CD14-positive monocyte (primary cell): ENCODE results near the gene CX3CR1. TPM values are rescaled to one million over a fixed set of nuclear protein-coding genes. Genes with fewer than 3 reads are reported as not detected.

Source experiments
- DNase-seq, 3 donors: peaks; one replicate each; pipeline ENCODE4 v3.0.0-alpha.2; 2011 to 2022
- H2AFZ ChIP-seq: 2 replicates; pipeline ENCODE4 v1.6.0; 2012; ENCODE audit warnings: mild to moderate bottlenecking, low read depth, low read length, inconsistent platforms; ENCODE audit not compliant: insufficient read depth, poor library complexity, severe bottlenecking
- H3K27ac ChIP-seq, 2 donors: 1 replicate in 1 of 2; 2 replicates in 1 of 2; pipeline ENCODE4 v1.5.1; 2012 to 2013; ENCODE audit warnings: low read length in 2 of 2, control low read depth in 1 of 2, inconsistent platforms in 1 of 2, low read depth in 1 of 2, mild to moderate bottlenecking in 1 of 2
- H3K27me3 ChIP-seq, 2 donors: one replicate each; pipeline versions ENCODE4 v1.6.0 to v1.6.1; 2011 to 2013; ENCODE audit warnings: low read length in 2 of 2; ENCODE audit not compliant: control insufficient read depth in 2 of 2, insufficient read depth in 2 of 2
- H3K36me3 ChIP-seq, 2 donors: replicated peaks in 1 of 2; 1 replicate in 1 of 2; 2 replicates in 1 of 2; pipeline versions ENCODE4 v1.5.1 to v1.6.1; 2012 to 2013; ENCODE audit warnings: low read length in 2 of 2, control low read depth in 1 of 2, inconsistent platforms in 1 of 2, mild to moderate bottlenecking in 1 of 2; ENCODE audit not compliant: insufficient read depth in 2 of 2, control insufficient read depth in 1 of 2
- H3K4me1 ChIP-seq, 2 donors: 1 replicate in 1 of 2; 2 replicates in 1 of 2; pipeline versions ENCODE4 v1.5.1 to v1.6.1; 2012 to 2013; ENCODE audit warnings: low read length in 2 of 2, control low read depth in 1 of 2, inconsistent platforms in 1 of 2, mild to moderate bottlenecking in 1 of 2, moderate library complexity in 1 of 2; ENCODE audit not compliant: insufficient read depth in 2 of 2, control insufficient read depth in 1 of 2
- H3K4me2 ChIP-seq: replicated peaks from 2 replicates; pipeline ENCODE3; 2012; ENCODE audit warnings: low read length, moderate library complexity, mild to moderate bottlenecking; ENCODE audit not compliant: poor library complexity, severe bottlenecking; ENCODE audit errors: extremely low read depth
- H3K4me3 ChIP-seq, 3 experiments: fragments of 200-600 bp in 1 of 3; sonication (generic) in 1 of 3; replicated peaks in 1 of 3; 1 replicate in 2 of 3; 2 replicates in 1 of 3; pipeline ENCODE4 v1.5.1; 2011 to 2013; ENCODE audit warnings: low read length in 3 of 3, mild to moderate bottlenecking in 3 of 3, control low read depth in 2 of 3, low read depth in 2 of 3, inconsistent platforms in 1 of 3, moderate library complexity in 1 of 3
- H3K79me2 ChIP-seq: 2 replicates; pipeline ENCODE4 v1.6.0; 2012; ENCODE audit warnings: mild to moderate bottlenecking, control low read depth, inconsistent platforms, low read length, moderate library complexity; ENCODE audit not compliant: insufficient read depth
- H3K9ac ChIP-seq: 2 replicates; pipeline ENCODE4 v1.6.0; 2017; ENCODE audit warnings: low read length, mild to moderate bottlenecking; ENCODE audit not compliant: insufficient read depth, poor library complexity, severe bottlenecking
- H3K9me3 ChIP-seq, 2 donors: replicated peaks in 1 of 2; 1 replicate in 1 of 2; 2 replicates in 1 of 2; pipeline versions ENCODE4 v1.5.1 to v1.6.1; 2012 to 2013; ENCODE audit warnings: low read length in 2 of 2, control low read depth in 1 of 2; ENCODE audit not compliant: control insufficient read depth in 1 of 2, insufficient read depth in 1 of 2
- H4K20me1 ChIP-seq: 2 replicates; pipeline ENCODE4 v1.6.0; 2012; ENCODE audit warnings: mild to moderate bottlenecking, low read length, control low read depth, moderate library complexity; ENCODE audit not compliant: insufficient read depth
- H3K27ac Mint-ChIP-seq, 7 donors: one replicate each; pipeline ENCODE4 v1.8.0; 2020; ENCODE audit warnings: mild to moderate bottlenecking in 7 of 7, mixed read lengths in 7 of 7, moderate library complexity in 6 of 7, inconsistent platforms in 2 of 7
- H3K27me3 Mint-ChIP-seq, 3 donors: one replicate each; pipeline ENCODE4 v1.8.0; 2021 to 2022; ENCODE audit warnings: low read depth in 3 of 3, mild to moderate bottlenecking in 3 of 3, mixed read lengths in 3 of 3, moderate library complexity in 3 of 3, inconsistent platforms in 1 of 3
- H3K36me3 Mint-ChIP-seq, 2 donors: one replicate each; pipeline ENCODE4 v1.8.0; 2020; ENCODE audit warnings: mixed read lengths in 2 of 2, inconsistent platforms in 1 of 2, mild to moderate bottlenecking in 1 of 2
- H3K4me1 Mint-ChIP-seq: one replicate; pipeline ENCODE4 v1.8.0; 2020; ENCODE audit warnings: mild to moderate bottlenecking, mixed read lengths
- H3K4me3 Mint-ChIP-seq, 2 donors: one replicate each; pipeline ENCODE4 v1.8.0; 2020; ENCODE audit warnings: mild to moderate bottlenecking in 2 of 2, mixed read lengths in 2 of 2, moderate library complexity in 1 of 2
- H3K9me3 Mint-ChIP-seq, 7 donors: one replicate each; pipeline ENCODE4 v1.8.0; 2020 to 2022; ENCODE audit warnings: mixed read lengths in 7 of 7, mild to moderate bottlenecking in 6 of 7, moderate library complexity in 6 of 7, inconsistent platforms in 2 of 7
- CTCF ChIP-seq: fragments of 200-600 bp; IDR thresholded peaks from one replicate; pipeline ENCODE4 v1.8.0; 2022; ENCODE audit warnings: antibody characterized with exemption, mild to moderate bottlenecking
- WGBS: methylation state at CpG from one replicate; pipeline ENCODE4 v1.1.5; 2013; ENCODE audit warnings: missing lambda C conversion rate; ENCODE audit not compliant: insufficient coverage; 5-methylcytosine and 5-hydroxymethylcytosine counted together
- intact Hi-C, 2 donors: fragments of 100-400 bp; cut with micrococcal nuclease; formaldehyde crosslinking; loops; one replicate each; pipeline versions ENCODE4 v1.15.0 to v1.15.1; 2023
- polyA plus RNA-seq, 3 donors: library from polyadenylated mRNA; depleted of rRNA in 1 of 3; unstranded in 2 of 3; stranded (reverse) in 1 of 3; fragments of 300-500 nt in 2 of 3; fragments of >200 nt in 1 of 3; fragmentation: Illumina TruSeq in 2 of 3; gene quantifications; 1 replicate in 2 of 3; 2 replicates in 1 of 3; pipeline ENCODE4 v1.2.3, GENCODE V29; 2012 to 2021

Gene CX3CR1
- polyA plus RNA-seq, 3 donors = 25.9 to 405 (median 184) TPM

GRCh38 chr3:39260957-39261356 is 18.9 kb downstream of the CX3CR1 start:
- Histone ChIP-seq H4K20me1 (peaks cover 6% of the 10 kb centered on the region), H3K27ac (peak overlapping the region; percentile 50 to 83), H3K4me3 (peak overlapping the region in 1 of 3 experiments; percentile 27), H3K27me3 (no peaks in the 10 kb centered on the region), H3K79me2 (peaks cover 19% of the 10 kb centered on the region), H2AFZ (peak overlapping the region; percentile 27), H3K4me2 (peak overlapping the region; percentile 27), H3K4me1 (peaks cover 79 to 87% of the 10 kb centered on the region in 2 donors), H3K9me3 (no peaks in the 10 kb centered on the region), H3K9ac (no peak overlapping the region), H3K36me3 (peaks cover 23 to 32% of the 10 kb centered on the region in 2 donors)
- no CpG with 5 or more reads among the region's 7 CpGs for WGBS
- H3K9me3 Mint-ChIP-seq = peaks cover 0 to 5% (median 0%) of the 10 kb centered on the region in 7 donors
- peak; percentile 92 to 97 (median 96) for DNase-seq
- TF ChIP-seq CTCF = peak; percentile 78
- H3K36me3 Mint-ChIP-seq = peaks cover 34 to 36% of the 10 kb centered on the region in 2 donors
- H3K27ac Mint-ChIP-seq = peak overlapping the region; percentile 93 to 97 (median 95)
- no peaks in the 10 kb centered on the region for H3K27me3 Mint-ChIP-seq
- intact Hi-C loops = no loop called here
- H3K4me3 Mint-ChIP-seq = peak overlapping the region in 1 of 2 donors; percentile 26
- H3K4me1 Mint-ChIP-seq = peaks cover 93% of the 10 kb centered on the region

- Mint-ChIP-seq H3K27me3 (no peaks in the 10 kb centered on the region), H3K4me1 (peaks cover 93% of the 10 kb centered on the region), H3K27ac (peak overlapping the region; percentile 73 to 97 (median 85)), H3K36me3 (peaks cover 28 to 29% of the 10 kb centered on the region in 2 donors), H3K9me3 (peaks cover 0 to 2% (median 0%) of the 10 kb centered on the region in 7 donors), H3K4me3 (no peak overlapping the region)
- Histone ChIP-seq H4K20me1 (peaks cover 3% of the 10 kb centered on the region), H3K9me3 (no peaks in the 10 kb centered on the region), H3K27me3 (no peaks in the 10 kb centered on the region), H2AFZ (no peak overlapping the region), H3K79me2 (peaks cover 19% of the 10 kb centered on the region), H3K9ac (no peak overlapping the region), H3K36me3 (peaks cover 16 to 25% of the 10 kb centered on the region in 2 donors), H3K4me3 (peak overlapping the region in 1 of 3 experiments; percentile 23), H3K4me2 (peak overlapping the region; percentile 17), H3K27ac (peak overlapping the region in 1 of 2 donors; percentile 83), H3K4me1 (peaks cover 84 to 93% of the 10 kb centered on the region in 2 donors)
- TF ChIP-seq CTCF = no peak
- intact Hi-C loops = no loop called here
- no CpG with 5 or more reads among the region's 2 CpGs for WGBS
- no peak for DNase-seq
Observed at GRCh38 chr3:39260318-39260717, 19.5 kb downstream of the CX3CR1 start.
